Loucy (cell line): ENCODE results near the gene PCGF2.

ENCODE experiments used
- EZH2phosphoT487 ChIP-seq: fragments of 200-600 bp; IDR thresholded peaks from 2 replicates; pipeline ENCODE4 v1.6.1; 2018; ENCODE audit warnings: antibody characterized with exemption, mild to moderate bottlenecking, moderate library complexity, borderline replicate concordance
- TF ChIP-seq, protein P1 (sequence below): fragments of 200-600 bp; sonication (generic); conservative IDR thresholded peaks from 2 replicates; pipeline ENCODE4 v1.5.1; 2014; ENCODE audit warnings: mild to moderate bottlenecking, antibody characterized with exemption, low read length

DNA sequence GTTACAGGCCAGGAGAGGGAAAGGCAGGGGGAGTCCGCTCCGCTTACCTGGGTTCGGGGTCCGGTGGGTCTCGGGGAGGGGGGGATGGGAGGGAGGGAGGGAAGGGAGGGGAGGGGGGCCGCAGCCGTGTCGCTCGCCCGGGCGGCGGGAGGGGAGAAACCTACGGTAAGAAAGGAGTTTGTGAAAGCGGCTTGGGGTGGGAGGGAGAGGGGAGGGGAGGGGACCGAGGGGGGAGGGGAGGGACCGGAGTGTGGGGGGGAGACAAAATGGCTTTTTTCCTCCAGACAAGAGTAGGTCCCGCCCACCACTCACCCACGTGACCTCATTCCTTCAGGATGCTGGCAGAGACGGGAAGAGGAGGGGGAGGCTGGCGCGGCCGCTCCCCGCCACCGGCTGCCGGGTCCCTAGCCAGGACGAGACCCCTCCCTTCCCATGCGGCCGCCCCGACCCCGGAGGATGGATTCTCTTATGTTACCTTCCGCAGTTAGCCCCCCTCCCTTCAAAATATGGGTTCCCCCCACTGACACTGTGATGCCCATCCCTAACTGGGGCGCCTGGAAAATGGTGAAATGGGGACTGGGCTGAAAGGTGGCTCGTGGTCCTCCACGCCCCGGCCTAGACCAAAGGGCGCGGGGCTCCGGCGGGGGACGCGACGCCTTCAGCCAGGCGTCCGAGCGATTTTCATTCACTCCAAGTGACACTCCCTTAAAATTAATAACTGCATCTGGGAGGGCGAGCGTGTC lies at the start of gene PCGF2:
- TF ChIP-seq, protein P1, sequence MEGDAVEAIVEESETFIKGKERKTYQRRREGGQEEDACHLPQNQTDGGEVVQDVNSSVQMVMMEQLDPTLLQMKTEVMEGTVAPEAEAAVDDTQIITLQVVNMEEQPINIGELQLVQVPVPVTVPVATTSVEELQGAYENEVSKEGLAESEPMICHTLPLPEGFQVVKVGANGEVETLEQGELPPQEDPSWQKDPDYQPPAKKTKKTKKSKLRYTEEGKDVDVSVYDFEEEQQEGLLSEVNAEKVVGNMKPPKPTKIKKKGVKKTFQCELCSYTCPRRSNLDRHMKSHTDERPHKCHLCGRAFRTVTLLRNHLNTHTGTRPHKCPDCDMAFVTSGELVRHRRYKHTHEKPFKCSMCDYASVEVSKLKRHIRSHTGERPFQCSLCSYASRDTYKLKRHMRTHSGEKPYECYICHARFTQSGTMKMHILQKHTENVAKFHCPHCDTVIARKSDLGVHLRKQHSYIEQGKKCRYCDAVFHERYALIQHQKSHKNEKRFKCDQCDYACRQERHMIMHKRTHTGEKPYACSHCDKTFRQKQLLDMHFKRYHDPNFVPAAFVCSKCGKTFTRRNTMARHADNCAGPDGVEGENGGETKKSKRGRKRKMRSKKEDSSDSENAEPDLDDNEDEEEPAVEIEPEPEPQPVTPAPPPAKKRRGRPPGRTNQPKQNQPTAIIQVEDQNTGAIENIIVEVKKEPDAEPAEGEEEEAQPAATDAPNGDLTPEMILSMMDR: no peak
- TF ChIP-seq EZH2phosphoT487: no peak
